ENCODE data around the gene NRXN3. TPM values are rescaled to one million over a fixed set of nuclear protein-coding genes. Genes with fewer than 3 reads are reported as not detected.

NRXN3 gene
- total RNA-seq, result 0.24 TPM in 1 of 2 replicates, not detected in the other

GRCh38 chr14:78170203-78170602, at the start of gene NRXN3:
Gene NRXN3 (plus strand): TSS chr14:78170373. CDS start chr14:78243094, 72,721 bp downstream.

Measured in tracheal epithelial cell (primary cell).